C4-2B (cell line): ENCODE data around the gene ANKRD44.

ENCODE experiments used
- H3K27ac ChIP-seq: fragments of 450-650 bp; 2 replicates; pipeline ENCODE4 v1.5.1; 2017
- CTCF ChIP-seq: fragments of 450-650 bp; conservative IDR thresholded peaks from 2 replicates; pipeline ENCODE4 v1.5.1; 2017; ENCODE audit warnings: mild to moderate bottlenecking
- ZFX ChIP-seq: fragments of 450-650 bp; IDR thresholded peaks from 2 replicates; pipeline ENCODE4 v1.6.1; 2017

The ANKRD44 gene

GRCh38 chr2:196952936-196953335 lies 357.6 kb downstream of the ANKRD44 start:
- no peak overlapping the region for H3K27ac ChIP-seq
- TF ChIP-seq CTCF (no peak), ZFX (no peak)

- TF ChIP-seq CTCF: no peak
- no peak for TF ChIP-seq ZFX
- H3K27ac ChIP-seq: no peak overlapping the region
Measured at GRCh38 chr2:196951973-196952372, 358.6 kb downstream of the ANKRD44 start.

GRCh38 chr2:196949116-196949515 lies 361.5 kb downstream of the ANKRD44 start:
- H3K27ac ChIP-seq: no peak overlapping the region
- TF ChIP-seq ZFX: no peak
- TF ChIP-seq CTCF: no peak

GRCh38 chr2:196944570-196944969 lies 366.0 kb downstream of the ANKRD44 start:
- TF ChIP-seq ZFX: no peak
- no peak for TF ChIP-seq CTCF

GRCh38 chr2:196941398-196942078 lies 369.0 kb downstream of the ANKRD44 start:
- TF ChIP-seq ZFX: no peak
- no peak for TF ChIP-seq CTCF

More at GRCh38 chr2:196944570-196944969, 366.0 kb downstream of the ANKRD44 start:
- H3K27ac ChIP-seq: no peak overlapping the region

GRCh38 chr2:196939371-196939770 lies 371.2 kb downstream of the ANKRD44 start:
- TF ChIP-seq ZFX: no peak
- TF ChIP-seq CTCF: no peak
- no peak overlapping the region for H3K27ac ChIP-seq

More at GRCh38 chr2:196941398-196942078, 369.0 kb downstream of the ANKRD44 start:
- no peak overlapping the region for H3K27ac ChIP-seq
